Left ventricle myocardium superior (tissue), 1 donor: ENCODE results near the gene RCOR2. TPM values are rescaled to one million over a fixed set of nuclear protein-coding genes. Genes with fewer than 3 reads are reported as not detected.
"Not testable (repeated sequence)": the region's sequence is repeated elsewhere in the genome, so short reads cannot be mapped to it uniquely, and the experiment has no call there.

Experiments used
- ATAC-seq: fragments of 200-7000 bp; cut with Tn5 transposase; one replicate; pipeline ENCODE4 v1.9.1; 2020; ENCODE audit warnings: mild to moderate bottlenecking, moderate library complexity
- DNase-seq: peaks from one replicate; pipeline ENCODE4 v3.0.0-alpha.2; 2020
- intact Hi-C: fragments of 100-400 bp; cut with micrococcal nuclease; formaldehyde crosslinking; loops from one replicate; pipeline ENCODE4 v1.11.0; 2022
- long read RNA-seq: library from polyadenylated mRNA; unstranded; transcript quantifications from one replicate; pipeline ENCODE4 v2.0.0, GENCODE V29; 2021
- total RNA-seq: library from RNA; stranded (reverse); fragmentation: NEBNext Ultra II Directional; extraction: Animal tissue kit (Norgen Biotek cat#: 25700); gene quantifications from one replicate; pipeline ENCODE4 v1.2.1, GENCODE V29; 2021
- donor health status: DM: no; HTN: yes; CAD: no; lungs with severe emphysema.

The RCOR2 gene
- 14.5 TPM for total RNA-seq
- long read RNA-seq, partial matches to known transcripts, result 1 of 5 reads
- long read RNA-seq, other reads (novel, unspliced or antisense), result 3 of 5 reads

- peak; percentile 43 for ATAC-seq
- intact Hi-C loops, result no loop called here
- peak; percentile 92 for DNase-seq
Measured at GRCh38 chr11:63916837-63917691, at the start of gene RCOR2. Gene RCOR2 (minus strand): TSS chr11:63917164. CDS start chr11:63916456, 708 bp downstream.

GRCh38 chr11:63966444-63966843 is 49.5 kb upstream of the RCOR2 start:
- ATAC-seq, result no peak
- intact Hi-C loops, result no loop called here
- no peak for DNase-seq

GRCh38 chr11:63963895-63964294 is 46.9 kb upstream of the RCOR2 start:
- DNase-seq, intact Hi-C loops, ATAC-seq: not testable (repeated sequence)

GRCh38 chr11:63961608-63962412 is 44.8 kb upstream of the RCOR2 start:
- DNase-seq, result peak; percentile 47
- intact Hi-C loops, result no loop called here
- peak; percentile 54 for ATAC-seq

- intact Hi-C loops, result no loop called here
- DNase-seq, result no peak
- ATAC-seq, result no peak
Measured at GRCh38 chr11:63958008-63958407, 41.0 kb upstream of the RCOR2 start.

- ATAC-seq, result no peak
Measured at GRCh38 chr11:63952570-63952969, 35.6 kb upstream of the RCOR2 start.

GRCh38 chr11:63951779-63952536 is 35.0 kb upstream of the RCOR2 start:
- intact Hi-C loops, result no loop called here

More at GRCh38 chr11:63952570-63952969, 35.6 kb upstream of the RCOR2 start:
- DNase-seq, result no peak
- intact Hi-C loops, result no loop called here

GRCh38 chr11:63945477-63946163 is 28.7 kb upstream of the RCOR2 start:
- DNase-seq (peak; percentile 63), ATAC-seq (peak; percentile 90)
- intact Hi-C loops, result loop anchor here (2.0 kb wide), 1 partner anchor 105 kb away; no protein-coding TSS in a partner anchor

More at GRCh38 chr11:63951779-63952536, 35.0 kb upstream of the RCOR2 start:
- ATAC-seq, result no peak
- no peak for DNase-seq

- peak; percentile 71 for DNase-seq
- intact Hi-C loops, result no loop called here
- peak; percentile 81 for ATAC-seq
Measured at GRCh38 chr11:63944987-63945386, 28.0 kb upstream of the RCOR2 start.

- ATAC-seq (no peak), DNase-seq (no peak)
- intact Hi-C loops, result no loop called here
Measured at GRCh38 chr11:63942803-63943202, 25.8 kb upstream of the RCOR2 start.

- intact Hi-C loops, result no loop called here
- ATAC-seq (no peak), DNase-seq (no peak)
Measured at GRCh38 chr11:63941901-63942300, 24.9 kb upstream of the RCOR2 start.

- no peak for ATAC-seq
- intact Hi-C loops, result no loop called here
Measured at GRCh38 chr11:63940786-63941185, 23.8 kb upstream of the RCOR2 start.

GRCh38 chr11:63939397-63939891 is 22.5 kb upstream of the RCOR2 start:
- DNase-seq, result no peak
- intact Hi-C loops, result no loop called here
- ATAC-seq, result peak; percentile 0

More at GRCh38 chr11:63940786-63941185, 23.8 kb upstream of the RCOR2 start:
- no peak for DNase-seq

GRCh38 chr11:63938479-63939396 is 21.8 kb upstream of the RCOR2 start, which contains the start of gene NAA40:
Gene NAA40 (plus strand): TSS chr11:63939002. CDS start chr11:63939097, 95 bp downstream.
- DNase-seq, result peak; percentile 94
- ATAC-seq, result peak; percentile 95
- intact Hi-C loops, result no loop called here

- DNase-seq (no peak), ATAC-seq (peak; percentile 6)
- intact Hi-C loops, result no loop called here
Measured at GRCh38 chr11:63937713-63938478, 20.9 kb upstream of the RCOR2 start.

GRCh38 chr11:63933459-63933858 is 16.5 kb upstream of the RCOR2 start:
- DNase-seq, result no peak
- intact Hi-C loops, result no loop called here
- ATAC-seq, result peak; percentile 16
